H1 (cell line): ENCODE data around the gene WDR93. TPM values are rescaled to one million over a fixed set of nuclear protein-coding genes. Genes with fewer than 3 reads are reported as not detected.

Experiments
- polyA plus RNA-seq, 7 experiments: library from polyadenylated mRNA; depleted of rRNA in 3 of 7; stranded (reverse) in 5 of 7; unstranded in 2 of 7; fragments of >200 nt in 5 of 7; fragments of 200-250 nt in 2 of 7; gene quantifications; 1 replicate in 5 of 7; 2 replicates in 1 of 7; 4 replicates in 1 of 7; pipeline versions ENCODE4 v1.2.1 to v1.2.3, GENCODE V29; 2011 to 2013; ENCODE audit warnings: missing spikeins in 2 of 7, mixed read lengths in 2 of 7
- total RNA-seq: library from RNA; stranded (reverse); fragmentation: NEBNext Ultra II Directional; extraction: Animal tissue kit (Norgen Biotek cat#: 25700); gene quantifications from 2 replicates; pipeline ENCODE4 v1.2.1, GENCODE V29; 2021
- TF ChIP-seq, protein P1 (sequence below): IDR thresholded peaks from 2 replicates; pipeline ENCODE4 v1.6.1; 2012; ENCODE audit warnings: inconsistent platforms

Gene WDR93
- total and polyA plus RNA-seq, 2 of the 8 experiments (the other 6 are each of a cell fraction or from before 2014, with no cell fraction given) = 0.03 TPM; not detected in 1

DNA sequence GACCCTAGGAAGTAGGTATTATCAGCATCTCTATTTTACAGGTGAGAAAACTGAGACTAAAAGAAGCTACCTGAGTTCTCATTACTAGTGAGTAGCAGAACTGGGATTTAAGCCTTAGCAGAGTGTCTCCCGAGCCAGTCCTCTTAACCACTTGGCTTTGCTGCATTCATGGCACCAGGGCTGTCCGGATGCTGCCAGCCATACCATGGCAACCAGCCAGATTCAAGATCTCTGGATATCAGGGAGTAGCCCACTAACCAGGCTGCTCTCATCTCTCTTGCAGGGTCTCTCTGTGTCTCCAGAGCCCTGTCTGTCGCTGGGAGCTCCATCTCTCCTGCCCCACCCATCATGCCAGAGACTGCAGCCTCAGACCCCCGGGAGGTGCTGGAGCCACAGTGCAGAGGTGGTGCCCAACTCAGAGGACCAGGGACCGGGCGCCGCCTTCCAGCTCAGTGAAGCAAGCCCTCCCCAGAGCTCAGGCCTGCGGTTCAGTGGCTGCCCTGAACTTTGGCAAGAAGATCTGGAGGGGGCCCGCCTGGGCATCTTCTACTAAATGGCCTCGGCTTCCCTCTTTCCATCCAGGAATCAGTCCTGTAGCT lies 87.3 kb downstream of the WDR93 start (continued):
- TF ChIP-seq, protein P1, sequence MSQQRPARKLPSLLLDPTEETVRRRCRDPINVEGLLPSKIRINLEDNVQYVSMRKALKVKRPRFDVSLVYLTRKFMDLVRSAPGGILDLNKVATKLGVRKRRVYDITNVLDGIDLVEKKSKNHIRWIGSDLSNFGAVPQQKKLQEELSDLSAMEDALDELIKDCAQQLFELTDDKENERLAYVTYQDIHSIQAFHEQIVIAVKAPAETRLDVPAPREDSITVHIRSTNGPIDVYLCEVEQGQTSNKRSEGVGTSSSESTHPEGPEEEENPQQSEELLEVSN = no peak
